GM12875 (cell line): ENCODE data around the gene MARCHF11.

ENCODE experiments used
- H3K4me3 ChIP-seq: one replicate; pipeline ENCODE4 v1.5.1; 2011; ENCODE audit warnings: low read depth, low read length, control low read depth
- TF ChIP-seq, protein P1 (sequence below): IDR thresholded peaks from 2 replicates; pipeline ENCODE4 v1.5.1; 2011; ENCODE audit warnings: low read depth, mild to moderate bottlenecking, control low read depth, inconsistent platforms, low read length, moderate library complexity, borderline replicate concordance; ENCODE audit not compliant: insufficient read depth

The MARCHF11 gene, protein sequence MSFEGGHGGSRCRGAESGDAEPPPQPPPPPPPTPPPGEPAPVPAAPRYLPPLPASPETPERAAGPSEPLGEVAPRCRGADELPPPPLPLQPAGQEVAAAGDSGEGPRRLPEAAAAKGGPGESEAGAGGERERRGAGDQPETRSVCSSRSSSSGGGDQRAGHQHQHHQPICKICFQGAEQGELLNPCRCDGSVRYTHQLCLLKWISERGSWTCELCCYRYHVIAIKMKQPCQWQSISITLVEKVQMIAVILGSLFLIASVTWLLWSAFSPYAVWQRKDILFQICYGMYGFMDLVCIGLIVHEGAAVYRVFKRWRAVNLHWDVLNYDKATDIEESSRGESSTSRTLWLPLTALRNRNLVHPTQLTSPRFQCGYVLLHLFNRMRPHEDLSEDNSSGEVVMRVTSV

DNA sequence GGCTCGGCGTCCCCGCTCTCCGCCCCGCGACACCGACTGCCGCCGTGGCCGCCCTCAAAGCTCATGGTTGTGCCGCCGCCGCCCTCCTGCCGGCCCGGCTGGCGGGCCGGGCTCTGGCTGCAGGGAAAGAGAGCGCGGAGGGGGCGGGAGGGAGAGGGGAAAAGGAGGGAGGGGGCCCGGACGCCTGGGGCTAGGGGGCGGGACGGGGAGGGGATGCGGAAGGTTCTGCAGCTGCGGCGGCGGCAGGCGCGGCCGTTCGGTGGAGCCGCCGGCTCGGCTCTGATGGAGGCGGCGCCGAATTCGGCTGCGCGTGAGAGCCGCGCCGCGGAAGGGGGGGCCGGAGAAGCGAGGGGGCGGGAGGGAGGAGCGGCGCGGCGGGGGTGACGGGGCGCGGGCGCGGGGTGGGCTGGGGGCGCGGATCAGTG, at the start of gene MARCHF11:
TSS of gene MARCHF11 (minus strand) at position 281 of the 425 bp plus-strand sequence. CDS start at position 65, 216 bp downstream.
- no peak within 1 kb of the TSS for H3K4me3 ChIP-seq

DNA sequence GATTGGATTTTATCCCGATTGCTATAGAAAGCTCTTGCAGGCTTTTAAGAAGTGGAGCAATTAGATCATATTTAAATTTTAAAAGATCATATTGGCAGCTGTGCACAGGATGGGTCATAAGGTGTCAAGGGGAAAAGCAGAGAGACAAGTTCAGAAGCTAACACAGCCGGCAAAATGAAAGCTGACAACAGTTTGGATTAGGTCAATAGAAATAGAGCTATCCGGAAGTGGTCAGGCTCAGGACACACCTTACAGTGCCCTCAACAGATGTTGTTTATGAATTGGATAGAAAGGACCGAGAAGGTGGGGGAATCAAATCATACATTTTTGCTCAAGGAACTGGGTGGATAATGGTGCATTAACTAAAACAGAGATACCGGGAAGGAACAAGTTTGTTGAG, 46.3 kb upstream of the MARCHF11 start:
- TF ChIP-seq, protein P1, sequence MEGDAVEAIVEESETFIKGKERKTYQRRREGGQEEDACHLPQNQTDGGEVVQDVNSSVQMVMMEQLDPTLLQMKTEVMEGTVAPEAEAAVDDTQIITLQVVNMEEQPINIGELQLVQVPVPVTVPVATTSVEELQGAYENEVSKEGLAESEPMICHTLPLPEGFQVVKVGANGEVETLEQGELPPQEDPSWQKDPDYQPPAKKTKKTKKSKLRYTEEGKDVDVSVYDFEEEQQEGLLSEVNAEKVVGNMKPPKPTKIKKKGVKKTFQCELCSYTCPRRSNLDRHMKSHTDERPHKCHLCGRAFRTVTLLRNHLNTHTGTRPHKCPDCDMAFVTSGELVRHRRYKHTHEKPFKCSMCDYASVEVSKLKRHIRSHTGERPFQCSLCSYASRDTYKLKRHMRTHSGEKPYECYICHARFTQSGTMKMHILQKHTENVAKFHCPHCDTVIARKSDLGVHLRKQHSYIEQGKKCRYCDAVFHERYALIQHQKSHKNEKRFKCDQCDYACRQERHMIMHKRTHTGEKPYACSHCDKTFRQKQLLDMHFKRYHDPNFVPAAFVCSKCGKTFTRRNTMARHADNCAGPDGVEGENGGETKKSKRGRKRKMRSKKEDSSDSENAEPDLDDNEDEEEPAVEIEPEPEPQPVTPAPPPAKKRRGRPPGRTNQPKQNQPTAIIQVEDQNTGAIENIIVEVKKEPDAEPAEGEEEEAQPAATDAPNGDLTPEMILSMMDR, result no peak
- no peak overlapping the region for H3K4me3 ChIP-seq

More for the DNA sequence above, at the start of gene MARCHF11:
- TF ChIP-seq, protein P1, result no peak

DNA sequence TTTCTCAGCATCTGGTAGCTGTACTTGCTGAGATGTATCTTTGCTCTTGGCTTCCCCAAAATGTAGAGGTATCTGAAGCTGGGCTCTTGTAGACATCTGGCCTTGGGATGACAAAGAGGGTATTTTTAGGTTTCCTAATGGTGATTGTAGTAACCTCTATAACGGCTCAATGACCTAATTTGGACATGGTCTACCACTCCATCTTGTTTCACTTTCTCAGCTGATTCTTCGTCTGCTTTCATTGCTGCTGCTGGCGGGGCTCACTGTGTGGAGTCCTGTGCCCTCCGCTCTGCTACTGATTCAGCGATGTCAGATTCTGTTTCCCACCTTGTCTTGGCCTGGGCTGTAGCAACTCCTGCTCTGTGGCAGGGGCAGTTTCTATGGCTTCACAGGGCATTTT, 12.7 kb upstream of the MARCHF11 start:
- H3K4me3 ChIP-seq, result no peak overlapping the region
- TF ChIP-seq, protein P1, result no peak

DNA sequence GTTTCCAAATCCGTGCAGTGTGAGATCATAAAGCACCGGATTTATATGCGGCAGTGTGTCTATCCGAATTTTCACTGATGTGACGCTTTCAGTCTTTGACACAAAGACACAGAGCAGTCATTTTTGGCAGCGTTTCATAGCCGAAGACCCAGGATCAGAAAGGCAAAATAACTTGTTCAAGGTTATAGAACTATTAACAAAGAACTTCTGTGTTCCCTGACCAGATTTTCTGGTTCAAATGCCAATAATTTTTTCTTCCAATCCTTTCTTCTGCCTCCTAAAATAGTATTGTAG, 1.1 kb upstream of the MARCHF11 start:
- TF ChIP-seq, protein P1, result no peak

DNA sequence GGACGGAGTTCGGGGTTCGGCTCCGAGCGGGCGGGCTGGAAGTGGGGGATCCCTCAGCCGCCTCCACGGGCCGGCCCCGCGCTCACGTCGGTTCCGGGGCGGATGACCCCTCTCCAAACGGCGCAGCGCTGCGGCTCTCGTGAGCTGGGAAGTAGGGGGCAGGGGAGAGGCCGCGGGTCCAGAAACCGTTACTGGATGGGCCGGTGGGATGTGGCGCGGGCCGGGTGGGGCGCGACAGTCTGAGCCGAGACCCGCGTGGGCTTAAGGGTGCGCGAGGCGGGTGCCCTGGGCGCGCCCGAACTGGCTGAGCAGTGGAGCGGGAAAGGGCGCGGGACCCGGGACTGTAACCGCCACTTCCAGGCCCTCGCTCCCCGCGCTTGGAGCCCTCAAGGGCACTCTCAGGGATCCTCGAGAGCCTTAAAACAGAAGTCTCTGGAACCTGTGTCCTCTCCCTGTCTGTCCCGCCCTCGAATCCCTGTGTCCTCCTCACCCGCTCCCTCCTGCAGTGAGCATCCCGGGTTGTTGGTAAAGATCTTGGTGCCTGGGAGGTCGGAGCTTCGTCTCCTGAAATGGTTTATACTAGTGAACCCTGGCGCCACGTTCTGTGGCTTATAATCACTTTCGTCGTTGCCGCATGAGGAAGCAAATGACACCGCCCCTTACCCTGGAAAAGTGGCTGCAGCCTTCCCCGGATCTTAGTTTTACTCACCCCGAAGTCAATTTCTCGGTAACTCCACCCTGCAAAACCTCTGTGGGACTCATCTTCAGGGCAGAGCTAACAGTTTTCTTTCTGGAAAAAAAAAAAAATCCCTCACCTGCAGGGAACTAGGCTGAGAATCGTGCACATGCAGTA, 571 bp upstream of the MARCHF11 start:
- TF ChIP-seq, protein P1, result no peak
- no peak overlapping the region for H3K4me3 ChIP-seq

More for the DNA sequence above, 1.1 kb upstream of the MARCHF11 start:
- no peak overlapping the region for H3K4me3 ChIP-seq

DNA sequence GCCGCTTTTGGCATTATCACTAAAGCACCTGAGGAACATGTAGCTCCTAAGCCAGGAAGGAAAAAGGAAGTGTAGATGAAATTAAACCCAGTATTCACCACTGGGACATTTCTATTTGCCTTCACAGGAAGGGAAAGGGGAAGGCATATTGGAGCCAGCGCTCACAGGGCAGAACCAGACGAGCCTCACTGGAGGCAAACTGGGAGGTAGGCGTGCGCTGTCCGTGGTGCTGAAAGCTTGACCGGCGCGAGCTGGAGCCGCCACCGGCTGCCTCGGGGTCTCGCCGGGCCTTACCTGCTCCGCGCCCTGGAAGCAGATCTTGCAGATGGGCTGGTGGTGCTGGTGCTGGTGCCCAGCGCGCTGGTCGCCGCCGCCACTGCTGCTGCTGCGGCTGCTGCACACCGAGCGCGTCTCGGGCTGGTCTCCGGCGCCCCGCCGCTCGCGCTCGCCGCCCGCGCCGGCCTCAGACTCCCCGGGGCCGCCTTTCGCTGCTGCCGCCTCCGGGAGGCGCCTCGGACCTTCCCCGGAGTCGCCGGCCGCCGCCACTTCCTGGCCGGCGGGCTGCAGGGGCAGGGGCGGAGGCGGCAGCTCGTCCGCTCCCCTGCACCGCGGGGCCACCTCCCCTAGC, 732 bp downstream of the MARCHF11 start:
- H3K4me3 ChIP-seq, result no peak overlapping the region
- TF ChIP-seq, protein P1, result no peak

DNA sequence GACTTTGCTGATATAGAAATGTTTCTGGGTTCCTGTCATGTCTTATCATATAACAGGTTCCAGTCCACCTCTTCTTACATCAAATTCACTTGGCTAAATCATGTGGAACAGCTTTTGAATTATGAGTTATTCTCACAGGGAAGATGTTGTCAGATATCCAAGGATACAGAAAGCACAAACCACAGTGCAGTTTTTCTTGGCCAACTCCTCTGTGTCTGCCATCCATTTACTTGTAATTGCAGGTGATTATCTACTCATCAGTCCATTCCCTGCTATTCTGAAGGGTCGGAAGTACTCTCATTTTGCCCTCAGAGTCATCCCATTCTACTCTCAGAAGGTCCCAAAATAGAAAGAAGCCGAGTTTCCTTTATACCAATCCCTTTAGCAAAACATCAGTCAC, 10.0 kb downstream of the MARCHF11 start:
- no peak overlapping the region for H3K4me3 ChIP-seq
- TF ChIP-seq, protein P1, result no peak
